Astrocyte (in vitro differentiated cells and primary cell): ENCODE results near the gene INO80E. TPM values are rescaled to one million over a fixed set of nuclear protein-coding genes. Genes with fewer than 3 reads are reported as not detected.

Experiments used
- DNase-seq: peaks from one replicate; pipeline ENCODE4 v3.0.0-alpha.2; 2010; ENCODE audit warnings: low read depth
- FAIRE-seq: peaks from 2 replicates; lab custom pipeline; 2011; peaks lifted over from hg19 to GRCh38; lab: Jason Lieb, UNC
- H2AFZ ChIP-seq: 2 replicates; pipeline ENCODE4 v1.6.0; 2012; ENCODE audit warnings: low read depth, low read length, inconsistent platforms
- H3K27ac ChIP-seq: 2 replicates; pipeline ENCODE4 v1.5.1; 2011; ENCODE audit warnings: low read depth, low read length, inconsistent platforms
- H3K27me3 ChIP-seq: 2 replicates; pipeline ENCODE4 v1.6.0; 2011; ENCODE audit warnings: low read length, inconsistent platforms; ENCODE audit not compliant: insufficient read depth
- H3K36me3 ChIP-seq: 2 replicates; pipeline ENCODE4 v1.5.1; 2011; ENCODE audit warnings: low read length, inconsistent platforms; ENCODE audit not compliant: insufficient read depth
- H3K4me1 ChIP-seq: 2 replicates; pipeline ENCODE4 v1.5.1; 2011; ENCODE audit warnings: low read length, inconsistent platforms; ENCODE audit not compliant: insufficient read depth
- H3K4me2 ChIP-seq: 2 replicates; pipeline ENCODE4 v1.6.0; 2012; ENCODE audit warnings: low read length, inconsistent platforms
- H3K4me3 ChIP-seq: 2 replicates; pipeline ENCODE4 v1.5.1; 2011; ENCODE audit warnings: low read depth, mild to moderate bottlenecking, low read length, inconsistent platforms; ENCODE audit not compliant: insufficient read depth
- H3K79me2 ChIP-seq: 2 replicates; pipeline ENCODE4 v1.6.0; 2012; ENCODE audit warnings: mild to moderate bottlenecking, low read length, inconsistent platforms; ENCODE audit not compliant: insufficient read depth
- H3K9ac ChIP-seq: 2 replicates; pipeline ENCODE4 v1.6.0; 2012; ENCODE audit warnings: mild to moderate bottlenecking, low read length, inconsistent platforms
- H3K9me3 ChIP-seq: 2 replicates; pipeline ENCODE4 v1.5.1; 2012; ENCODE audit warnings: low read depth, mild to moderate bottlenecking, low read length, inconsistent platforms; ENCODE audit not compliant: insufficient read depth
- H4K20me1 ChIP-seq: 2 replicates; pipeline ENCODE4 v1.6.0; 2012; ENCODE audit warnings: low read length, inconsistent platforms; ENCODE audit not compliant: insufficient read depth
- H3K27ac Mint-ChIP-seq: one replicate; pipeline ENCODE4 v1.8.0; 2021; ENCODE audit warnings: mild to moderate bottlenecking, mixed read lengths; ENCODE audit not compliant: unreplicated experiment
- H3K27me3 Mint-ChIP-seq: one replicate; pipeline ENCODE4 v1.8.0; 2021; ENCODE audit warnings: low read depth, mixed read lengths; ENCODE audit not compliant: unreplicated experiment
- H3K36me3 Mint-ChIP-seq: one replicate; pipeline ENCODE4 v1.8.0; 2021; ENCODE audit warnings: low read depth, mixed read lengths; ENCODE audit not compliant: unreplicated experiment
- H3K4me1 Mint-ChIP-seq: one replicate; pipeline ENCODE4 v1.8.0; 2021; ENCODE audit warnings: low read depth, mixed read lengths; ENCODE audit not compliant: unreplicated experiment
- H3K4me3 Mint-ChIP-seq: one replicate; pipeline ENCODE4 v1.8.0; 2021; ENCODE audit warnings: mild to moderate bottlenecking, moderate library complexity, mixed read lengths; ENCODE audit not compliant: unreplicated experiment
- H3K9me3 Mint-ChIP-seq: one replicate; pipeline ENCODE4 v1.8.0; 2021; ENCODE audit warnings: mild to moderate bottlenecking, mixed read lengths; ENCODE audit not compliant: unreplicated experiment
- CTCF ChIP-seq: IDR thresholded peaks from 2 replicates; pipeline ENCODE4 v1.5.1; 2011; ENCODE audit warnings: low read depth, mild to moderate bottlenecking, inconsistent platforms, low read length, moderate library complexity; ENCODE audit not compliant: insufficient read depth
- EZH2 ChIP-seq: IDR thresholded peaks from 2 replicates; pipeline ENCODE4 v1.6.1; 2012; ENCODE audit warnings: mild to moderate bottlenecking, low read length, inconsistent platforms; ENCODE audit not compliant: insufficient read depth
- total RNA-seq: library from RNA; stranded (reverse); gene quantifications from 2 replicates; pipeline ENCODE4 v1.2.1, GENCODE V29; 2021

Gene INO80E
- total RNA-seq, 1 donor from 2014 or later: 58.5 TPM

- DNase-seq: no peak
- H3K27ac ChIP-seq: no peak overlapping the region
- no peaks in the 10 kb centered on the region for H3K9me3 ChIP-seq
- Mint-ChIP-seq H3K9me3 (no peaks in the 10 kb centered on the region), H3K27ac (no peak overlapping the region), H3K27me3 (no peaks in the 10 kb centered on the region), H3K4me1 (no peaks in the 10 kb centered on the region), H3K36me3 (peaks cover 16% of the 10 kb centered on the region), H3K4me3 (no peak overlapping the region)
- H3K79me2 ChIP-seq: no peaks in the 10 kb centered on the region
- H2AFZ ChIP-seq: no peak overlapping the region
- H3K4me3 ChIP-seq: no peak overlapping the region
- no peaks in the 10 kb centered on the region for H3K4me1 ChIP-seq
- TF ChIP-seq EZH2 (no peak), CTCF (no peak)
- no peak overlapping the region for H3K9ac ChIP-seq
- peaks cover 56% of the 10 kb centered on the region for H3K36me3 ChIP-seq
- H4K20me1 ChIP-seq: peaks cover 49% of the 10 kb centered on the region
- H3K4me2 ChIP-seq: no peak overlapping the region
- no peak for FAIRE-seq
- no peaks in the 10 kb centered on the region for H3K27me3 ChIP-seq
These were observed 9.8 kb upstream of the INO80E start for GRCh38 chr16:29986231-29986630.

- no peak overlapping the region for H3K4me2 ChIP-seq
- no peaks in the 10 kb centered on the region for H3K9me3 ChIP-seq
- no peaks in the 10 kb centered on the region for H3K4me1 Mint-ChIP-seq
- H4K20me1 ChIP-seq: peaks cover 48% of the 10 kb centered on the region
- H3K27ac ChIP-seq: no peak overlapping the region
- no peak for DNase-seq
- H3K4me3 ChIP-seq: no peak overlapping the region
- no peaks in the 10 kb centered on the region for H3K9me3 Mint-ChIP-seq
- no peak overlapping the region for H3K4me3 Mint-ChIP-seq
- H3K27me3 Mint-ChIP-seq: no peaks in the 10 kb centered on the region
- H3K36me3 Mint-ChIP-seq: peaks cover 16% of the 10 kb centered on the region
- no peak overlapping the region for H2AFZ ChIP-seq
- peaks cover 49% of the 10 kb centered on the region for H3K36me3 ChIP-seq
- H3K27ac Mint-ChIP-seq: no peak overlapping the region
- H3K27me3 ChIP-seq: no peaks in the 10 kb centered on the region
- no peaks in the 10 kb centered on the region for H3K4me1 ChIP-seq
- TF ChIP-seq CTCF (no peak), EZH2 (no peak)
- H3K79me2 ChIP-seq: no peaks in the 10 kb centered on the region
- H3K9ac ChIP-seq: no peak overlapping the region
- FAIRE-seq: no peak
These were observed 9.1 kb upstream of the INO80E start for GRCh38 chr16:29986931-29987330.

- no peaks in the 10 kb centered on the region for H3K9me3 ChIP-seq
- H3K4me1 ChIP-seq: no peaks in the 10 kb centered on the region
- H3K27me3 ChIP-seq: no peaks in the 10 kb centered on the region
- no peaks in the 10 kb centered on the region for H3K27me3 Mint-ChIP-seq
- no peak overlapping the region for H3K27ac ChIP-seq
- no peak overlapping the region for H3K4me3 ChIP-seq
- H3K4me1 Mint-ChIP-seq: no peaks in the 10 kb centered on the region
- DNase-seq (no peak), FAIRE-seq (no peak)
- peaks cover 43% of the 10 kb centered on the region for H4K20me1 ChIP-seq
- peaks cover 14% of the 10 kb centered on the region for H3K36me3 Mint-ChIP-seq
- H3K4me3 Mint-ChIP-seq: no peak overlapping the region
- H3K27ac Mint-ChIP-seq: no peak overlapping the region
- no peaks in the 10 kb centered on the region for H3K79me2 ChIP-seq
- no peak overlapping the region for H2AFZ ChIP-seq
- no peak for TF ChIP-seq EZH2
- no peak for TF ChIP-seq CTCF
- H3K4me2 ChIP-seq: no peak overlapping the region
- no peaks in the 10 kb centered on the region for H3K9me3 Mint-ChIP-seq
- H3K9ac ChIP-seq: no peak overlapping the region
- peaks cover 46% of the 10 kb centered on the region for H3K36me3 ChIP-seq
These were observed 8.5 kb upstream of the INO80E start for GRCh38 chr16:29987371-29988085.
